Sigmoid colon (tissue), 7 donors: ENCODE results near the gene CREBZF. TPM values are rescaled to one million over a fixed set of nuclear protein-coding genes. Genes with fewer than 3 reads are reported as not detected.
A peak's percentile ranks its signal among the peaks of the same experiment; 100 is the strongest.

Experiments used
- DNase-seq: peaks from one replicate; pipeline ENCODE4 v3.0.0-alpha.2; 2019
- H3K27ac ChIP-seq, 4 donors: fragments of 200-600 bp; sonication (generic); one replicate each; pipeline ENCODE4 v1.5.1; 2016 to 2019; ENCODE audit warnings: mild to moderate bottlenecking in 1 of 4
- H3K27me3 ChIP-seq, 3 donors: fragments of 200-600 bp; sonication (generic); one replicate each; pipeline ENCODE4 v1.5.1; 2019; ENCODE audit warnings: mild to moderate bottlenecking in 1 of 3
- H3K36me3 ChIP-seq, 4 donors: fragments of 200-600 bp; sonication (generic); one replicate each; pipeline ENCODE4 v1.5.1; 2016 to 2019
- H3K4me1 ChIP-seq, 4 donors: fragments of 200-600 bp; sonication (generic); one replicate each; pipeline ENCODE4 v1.5.1; 2017 to 2019
- H3K4me3 ChIP-seq, 4 donors: fragments of 200-600 bp; sonication (generic); one replicate each; pipeline ENCODE4 v1.5.1; 2017 to 2019; ENCODE audit warnings: mild to moderate bottlenecking in 2 of 4, moderate library complexity in 1 of 4
- H3K9me3 ChIP-seq, 4 donors: fragments of 200-600 bp in 3 of 4; sonication (generic) in 3 of 4; one replicate each; pipeline versions ENCODE4 v1.5.1 to v1.6.1; 2013 to 2019
- EP300 ChIP-seq, 4 donors: sonication (generic); formaldehyde crosslinking; IDR thresholded peaks; one replicate each; pipeline ENCODE4 v1.6.1; 2017; ENCODE audit warnings: antibody characterized with exemption in 4 of 4
- POLR2A ChIP-seq, 2 donors: fragments of 450-650 bp; IDR thresholded peaks; one replicate each; pipeline ENCODE4 v1.6.1; 2016; ENCODE audit warnings: antibody characterized with exemption in 2 of 2, mild to moderate bottlenecking in 2 of 2, moderate library complexity in 2 of 2
- POLR2AphosphoS5 ChIP-seq, 4 donors: sonication (generic); formaldehyde crosslinking; IDR thresholded peaks; one replicate each; pipeline ENCODE4 v1.6.1; 2017; ENCODE audit warnings: antibody characterized with exemption in 4 of 4
- WGBS, 2 donors: extraction: QIAGEN DNeasy Blood & Tissue Kit; methylation state at CpG; one replicate each; pipeline ENCODE4 v1.1.7; 2013; 5-methylcytosine and 5-hydroxymethylcytosine counted together
- intact Hi-C: fragments of 100-400 bp; cut with DNase I; formaldehyde crosslinking; loops from one replicate; pipeline ENCODE4 v1.15.1; 2023
- polyA plus RNA-seq, 3 donors: library from polyadenylated mRNA; stranded (reverse); fragments of 200-250 nt; gene quantifications; one replicate each; pipeline ENCODE4 v1.2.3, GENCODE V29; 2013
- total RNA-seq, 4 donors: library from RNA; depleted of rRNA; stranded (reverse); fragments of >200 nt; gene quantifications; one replicate each; pipeline ENCODE4 v1.1.0, GENCODE V29; 2016
- TF ChIP-seq, protein P1 (sequence below), 4 experiments: fragments of 450-650 bp in 3 of 4; fragments of 200-600 bp in 1 of 4; IDR thresholded peaks; one replicate each; pipeline ENCODE4 v1.5.1; 2016 to 2019; ENCODE audit warnings: antibody characterized with exemption in 4 of 4, mild to moderate bottlenecking in 3 of 4, moderate library complexity in 2 of 4
- donor health status: healthy with polysubstance abuse.
- donor health status: Bipolar disorder and iron deficiency.
- donor health status: healthy.

The CREBZF gene
- total and polyA plus RNA-seq, 7 donors: 9.9 to 75.6 (median 50.3) TPM

DNA sequence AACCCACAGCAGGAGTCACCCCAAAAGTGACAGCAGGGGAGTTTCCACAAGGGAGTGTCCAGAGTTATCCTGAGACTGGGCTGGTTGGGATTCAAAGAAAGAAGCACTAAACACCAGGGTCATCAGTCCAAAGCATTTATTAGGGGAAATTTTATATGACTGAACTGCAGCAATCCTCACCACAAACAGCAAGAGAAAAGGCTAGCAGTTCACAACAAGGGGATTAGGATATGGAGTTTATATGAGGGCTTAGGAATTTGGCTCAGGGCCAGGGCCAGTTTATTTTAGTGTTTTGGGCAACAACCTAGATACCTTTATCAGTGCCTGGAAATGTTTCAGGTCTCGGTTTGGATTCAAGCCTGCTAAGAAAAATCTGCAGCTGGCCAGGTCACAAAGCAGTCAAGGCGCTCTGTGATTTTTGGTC is 21.7 kb downstream of the CREBZF start:
- Histone ChIP-seq H3K36me3 (no peaks in the 10 kb centered on the region), H3K27me3 (no peaks in the 10 kb centered on the region), H3K9me3 (no peaks in the 10 kb centered on the region), H3K4me3 (no peak overlapping the region), H3K4me1 (peaks cover 0 to 8% (median 4%) of the 10 kb centered on the region in 4 donors), H3K27ac (no peak overlapping the region)
- WGBS, 2 donors: 20 to 58% methylated on average over 2 of the region's 2 CpGs
- DNase-seq: no peak
- TF ChIP-seq POLR2AphosphoS5 (IDR thresholded peaks at IDR 0.05) (no peak), POLR2A (IDR thresholded peaks at IDR 0.05) (no peak)
- TF ChIP-seq, protein P1, sequence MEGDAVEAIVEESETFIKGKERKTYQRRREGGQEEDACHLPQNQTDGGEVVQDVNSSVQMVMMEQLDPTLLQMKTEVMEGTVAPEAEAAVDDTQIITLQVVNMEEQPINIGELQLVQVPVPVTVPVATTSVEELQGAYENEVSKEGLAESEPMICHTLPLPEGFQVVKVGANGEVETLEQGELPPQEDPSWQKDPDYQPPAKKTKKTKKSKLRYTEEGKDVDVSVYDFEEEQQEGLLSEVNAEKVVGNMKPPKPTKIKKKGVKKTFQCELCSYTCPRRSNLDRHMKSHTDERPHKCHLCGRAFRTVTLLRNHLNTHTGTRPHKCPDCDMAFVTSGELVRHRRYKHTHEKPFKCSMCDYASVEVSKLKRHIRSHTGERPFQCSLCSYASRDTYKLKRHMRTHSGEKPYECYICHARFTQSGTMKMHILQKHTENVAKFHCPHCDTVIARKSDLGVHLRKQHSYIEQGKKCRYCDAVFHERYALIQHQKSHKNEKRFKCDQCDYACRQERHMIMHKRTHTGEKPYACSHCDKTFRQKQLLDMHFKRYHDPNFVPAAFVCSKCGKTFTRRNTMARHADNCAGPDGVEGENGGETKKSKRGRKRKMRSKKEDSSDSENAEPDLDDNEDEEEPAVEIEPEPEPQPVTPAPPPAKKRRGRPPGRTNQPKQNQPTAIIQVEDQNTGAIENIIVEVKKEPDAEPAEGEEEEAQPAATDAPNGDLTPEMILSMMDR (IDR thresholded peaks at IDR 0.05): no peak
- intact Hi-C loops: no loop called here

DNA sequence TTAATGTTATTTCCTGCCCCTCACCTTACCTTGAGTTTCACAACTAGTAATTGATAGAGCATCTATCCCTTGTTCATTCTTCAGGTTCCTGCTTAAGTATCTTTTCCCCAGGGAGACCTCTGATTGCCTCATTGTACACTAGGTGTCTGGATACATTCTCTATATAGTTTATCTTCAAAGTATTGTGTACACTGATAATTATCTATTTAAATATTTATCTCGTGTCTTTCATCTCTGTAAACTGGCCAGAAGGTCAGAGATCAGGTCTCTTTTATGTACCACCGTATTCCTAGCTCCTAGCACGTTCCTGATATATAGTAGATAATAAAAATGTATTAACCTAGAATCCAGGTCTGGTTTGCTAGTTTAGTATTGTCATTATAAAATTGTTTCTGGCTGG is 30.2 kb downstream of the CREBZF start:
- 53 to 55% methylated on average over 3 of the region's 3 CpGs for WGBS, 2 donors
- no peaks in the 10 kb centered on the region for H3K9me3 ChIP-seq
- H3K36me3 ChIP-seq: peaks cover 4 to 51% (median 5%) of the 10 kb centered on the region in 4 donors
- peaks cover 0 to 9% (median 5%) of the 10 kb centered on the region in 4 donors for H3K4me1 ChIP-seq
- H3K4me3 ChIP-seq: no peak overlapping the region
- H3K27ac ChIP-seq: no peak overlapping the region
- no peaks in the 10 kb centered on the region for H3K27me3 ChIP-seq
- intact Hi-C loops: no loop called here
- no peak for DNase-seq
- TF ChIP-seq, protein P1 (IDR thresholded peaks at IDR 0.05): no peak
- TF ChIP-seq EP300 (IDR thresholded peaks at IDR 0.05) (no peak), POLR2AphosphoS5 (IDR thresholded peaks at IDR 0.05) (no peak), POLR2A (IDR thresholded peaks at IDR 0.05) (no peak)

DNA sequence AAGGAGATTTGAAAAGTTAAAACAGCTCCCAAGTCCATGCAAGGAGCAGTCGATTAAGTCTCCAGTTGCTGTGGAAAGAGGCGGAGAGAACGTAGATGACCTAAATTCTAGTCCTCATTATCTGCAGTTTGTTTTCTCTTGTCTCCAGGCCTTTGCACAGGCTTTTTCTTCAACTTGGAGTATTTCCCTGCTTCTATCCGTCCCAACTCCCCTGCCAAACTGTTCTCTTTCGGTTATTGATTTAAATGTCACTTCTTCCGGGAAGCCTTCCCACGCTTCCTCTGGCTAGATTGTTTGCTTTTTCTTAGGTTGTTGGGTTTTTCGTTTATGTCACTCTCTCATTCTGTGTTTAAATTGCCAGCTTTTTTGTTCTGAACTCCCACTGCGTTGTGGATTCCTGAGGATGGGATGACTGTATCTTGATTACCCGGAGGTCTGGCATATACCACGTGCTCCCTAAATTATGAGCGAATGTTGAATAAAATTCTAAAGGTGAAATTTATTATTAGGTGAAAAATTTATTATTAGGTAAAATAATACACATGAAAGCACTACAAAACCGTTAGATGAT is 36.1 kb downstream of the CREBZF start:
- H3K4me1 ChIP-seq: peaks cover 0 to 30% (median 27%) of the 10 kb centered on the region in 4 donors
- H3K4me3 ChIP-seq: peak overlapping the region; percentile 58 to 90 (median 68)
- no peaks in the 10 kb centered on the region for H3K9me3 ChIP-seq
- peaks cover 0 to 16% (median 0%) of the 10 kb centered on the region in 4 donors for H3K36me3 ChIP-seq
- intact Hi-C loops: loop anchor here (1.0 to 5.0 kb wide), 4 partner anchors 18 to 615 kb away; partner anchors contain the start of genes CCDC89, EED and TMEM126A
- peak overlapping the region; percentile 88 to 98 (median 96) for H3K27ac ChIP-seq
- DNase-seq: no peak
- WGBS, 2 donors: 1 to 2% methylated on average over 13 of the region's 13 CpGs
- TF ChIP-seq EP300 (IDR thresholded peaks at IDR 0.05) (no peak), POLR2A (IDR thresholded peaks at IDR 0.05) (no peak), POLR2AphosphoS5 (IDR thresholded peaks at IDR 0.05) (no peak)
- TF ChIP-seq, protein P1 (IDR thresholded peaks at IDR 0.05): no peak
- no peaks in the 10 kb centered on the region for H3K27me3 ChIP-seq

DNA sequence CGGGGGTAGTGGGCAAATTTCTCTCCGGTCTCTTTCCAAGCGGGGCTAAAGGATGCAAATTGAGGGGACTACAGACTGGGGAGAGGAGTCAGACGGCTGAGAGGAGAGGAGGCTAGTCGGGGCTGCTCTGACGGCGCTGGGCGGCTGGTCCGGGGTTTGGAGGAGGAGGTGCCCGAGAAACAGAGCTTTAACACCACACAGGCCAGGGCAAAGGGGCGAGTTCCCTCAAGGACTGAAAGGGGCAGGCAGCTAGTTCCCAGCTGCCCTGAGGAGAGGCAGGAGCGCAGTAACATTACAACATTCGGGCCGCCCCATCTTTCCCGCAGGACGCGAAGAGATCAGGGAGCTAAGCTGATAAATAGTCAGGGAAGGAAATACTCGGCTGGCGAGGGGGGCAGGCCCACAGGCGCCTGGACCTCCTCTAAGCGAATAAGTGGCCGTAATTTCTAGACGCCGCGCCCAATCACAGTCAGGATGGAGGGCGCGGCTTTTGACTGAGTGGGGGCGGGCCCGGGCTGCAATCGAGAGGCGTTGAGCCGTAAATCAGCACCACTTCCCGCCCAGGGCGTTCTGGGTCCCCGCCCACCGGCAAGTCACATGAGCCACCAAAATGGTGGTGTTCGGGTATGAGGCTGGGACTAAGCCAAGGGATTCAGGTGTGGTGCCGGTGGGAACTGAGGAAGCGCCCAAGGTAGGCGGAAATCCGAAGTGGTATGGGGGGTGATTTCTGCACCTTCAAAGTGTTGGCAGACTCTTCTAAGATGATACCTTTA is 36.7 kb downstream of the CREBZF start, which contains the start of gene TMEM126B:
Gene TMEM126B (plus strand): TSS at position 596 of the 773 bp plus-strand sequence. CDS start 15 bp downstream, at position 611.
- H3K9me3 ChIP-seq: no peaks in the 10 kb centered on the region
- peak within 1 kb of the TSS; percentile 58 to 90 (median 68) for H3K4me3 ChIP-seq
- peak; percentile 99 for DNase-seq
- peak within 1 kb of the TSS; percentile 88 to 98 (median 96) for H3K27ac ChIP-seq
- peaks cover 0 to 30% (median 27%) of the 10 kb centered on the region in 4 donors for H3K4me1 ChIP-seq
- peaks cover 0 to 16% (median 0%) of the 10 kb centered on the region in 4 donors for H3K36me3 ChIP-seq
- intact Hi-C loops: loop anchor here (1.0 to 5.0 kb wide), 4 partner anchors 19 to 616 kb away; partner anchors contain the start of genes CCDC89, EED and TMEM126A
- H3K27me3 ChIP-seq: no peaks in the 10 kb centered on the region
- 0% methylated on average over 41 of the region's 41 CpGs for WGBS, 2 donors
- TF ChIP-seq EP300 (IDR thresholded peaks at IDR 0.05) (peak in 1 of 4 donors; percentile 27), POLR2A (IDR thresholded peaks at IDR 0.05) (peak; percentile 69 to 81), POLR2AphosphoS5 (IDR thresholded peaks at IDR 0.05) (peak; percentile 91 to 98 (median 96))
- TF ChIP-seq, protein P1 (IDR thresholded peaks at IDR 0.05): no peak
